Keratinocyte (primary cell): ENCODE measurements around the gene RAB38.

Experiments
- CTCF ChIP-seq, 3 experiments: IDR thresholded peaks in 1 of 3; conservative IDR thresholded peaks in 1 of 3; optimal IDR thresholded peaks in 1 of 3; 2 replicates in 2 of 3; 3 replicates in 1 of 3; pipeline versions ENCODE3 to v1.5.1; 2011; ENCODE audit warnings: low read length in 3 of 3, mild to moderate bottlenecking in 3 of 3, moderate library complexity in 2 of 3, control low read depth in 1 of 3, inconsistent platforms in 1 of 3; ENCODE audit not compliant: insufficient read depth in 2 of 3; ENCODE audit errors: extremely low read depth in 1 of 3
- EZH2 ChIP-seq: IDR thresholded peaks from one replicate; pipeline ENCODE4 v1.6.1; 2012; ENCODE audit warnings: inconsistent platforms, mild to moderate bottlenecking, low read length, moderate library complexity

DNA sequence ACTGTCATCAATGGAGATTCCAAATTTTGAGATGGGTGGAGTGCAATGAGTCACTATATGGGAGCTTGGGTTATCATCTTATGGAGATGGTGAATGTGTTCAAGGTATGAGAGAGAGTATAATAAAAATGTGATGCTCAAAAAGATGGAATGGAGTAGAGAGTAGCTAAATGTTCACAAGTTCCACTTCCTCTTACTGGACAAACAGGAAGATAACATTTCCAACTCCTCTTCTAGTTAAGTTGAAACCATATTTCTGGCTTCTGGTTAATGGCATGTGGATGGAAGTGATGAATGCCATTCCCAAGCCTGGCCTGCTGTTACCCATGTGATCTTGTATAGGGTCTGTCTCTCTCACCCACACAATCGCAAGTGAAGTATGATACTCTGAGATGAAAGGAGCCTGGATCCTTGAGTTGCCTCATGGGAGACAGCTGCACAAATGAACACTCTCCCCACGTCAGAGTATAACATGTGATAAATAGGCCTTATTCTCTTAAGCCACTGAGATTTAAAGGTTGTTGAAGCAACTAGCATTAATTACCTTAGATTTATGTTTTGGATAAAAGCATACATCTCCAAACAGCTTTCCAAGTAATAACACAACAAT lies 111.0 kb downstream of the RAB38 start:
- TF ChIP-seq CTCF (optimal IDR thresholded peaks at IDR 0.05 in 1 of 3, IDR thresholded peaks at IDR 0.05 in 1 of 3, conservative IDR thresholded peaks at IDR 0.05 in 1 of 3; ENCODE audit: extremely low read depth in 1 of 3, insufficient read depth in 2 of 3, low read length in 3 of 3) (no peak), EZH2 (no peak)
